ENCODE data around the gene SLC10A4.

Gene SLC10A4

GRCh38 chr4:48470137-48470536 is 13.0 kb upstream of the SLC10A4 start:
- Mint-ChIP-seq H3K36me3 (no peaks in the 10 kb centered on the region), H3K4me1 (no peaks in the 10 kb centered on the region), H3K9me3 (no peaks in the 10 kb centered on the region), H3K27me3 (peaks cover 8% of the 10 kb centered on the region), H3K27ac (no peak overlapping the region), H3K4me3 (no peak overlapping the region)
- CTCF ChIA-PET: no interaction called here
- DNase-seq: no peak

GRCh38 chr4:48470570-48470969 is 12.6 kb upstream of the SLC10A4 start:
- no peaks in the 10 kb centered on the region for H3K4me1 Mint-ChIP-seq
- H3K27me3 Mint-ChIP-seq: peaks cover 8% of the 10 kb centered on the region
- CTCF ChIA-PET: no interaction called here
- no peak for DNase-seq
- no peaks in the 10 kb centered on the region for H3K9me3 Mint-ChIP-seq
- no peaks in the 10 kb centered on the region for H3K36me3 Mint-ChIP-seq
- H3K27ac Mint-ChIP-seq: no peak overlapping the region
- no peak overlapping the region for H3K4me3 Mint-ChIP-seq

GRCh38 chr4:48472794-48473193 is 10.3 kb upstream of the SLC10A4 start:
- no peaks in the 10 kb centered on the region for H3K9me3 Mint-ChIP-seq
- no peak overlapping the region for H3K27ac Mint-ChIP-seq
- no peak for DNase-seq
- H3K27me3 Mint-ChIP-seq: peaks cover 15% of the 10 kb centered on the region
- no peak overlapping the region for H3K4me3 Mint-ChIP-seq
- no peaks in the 10 kb centered on the region for H3K4me1 Mint-ChIP-seq
- H3K36me3 Mint-ChIP-seq: no peaks in the 10 kb centered on the region
- CTCF ChIA-PET: no interaction called here

GRCh38 chr4:48475770-48476169 is 7.4 kb upstream of the SLC10A4 start:
- no peak for DNase-seq
- H3K27me3 Mint-ChIP-seq: peaks cover 22% of the 10 kb centered on the region
- CTCF ChIA-PET: interaction anchor here (0.7 to 1.1 kb wide), 3 partner anchors 9 to 149 kb away, joined by 3 read pairs; no protein-coding TSS in a partner anchor
- H3K36me3 Mint-ChIP-seq: no peaks in the 10 kb centered on the region
- no peaks in the 10 kb centered on the region for H3K9me3 Mint-ChIP-seq
- no peak overlapping the region for H3K27ac Mint-ChIP-seq
- H3K4me3 Mint-ChIP-seq: no peak overlapping the region
- no peaks in the 10 kb centered on the region for H3K4me1 Mint-ChIP-seq

GRCh38 chr4:48478273-48478672 is 4.9 kb upstream of the SLC10A4 start:
- DNase-seq: no peak
- no peaks in the 10 kb centered on the region for H3K36me3 Mint-ChIP-seq
- H3K27ac Mint-ChIP-seq: no peak overlapping the region
- CTCF ChIA-PET: no interaction called here
- no peak overlapping the region for H3K4me3 Mint-ChIP-seq
- H3K27me3 Mint-ChIP-seq: peaks cover 43% of the 10 kb centered on the region
- no peaks in the 10 kb centered on the region for H3K9me3 Mint-ChIP-seq
- H3K4me1 Mint-ChIP-seq: peaks cover 8% of the 10 kb centered on the region

- Mint-ChIP-seq H3K4me3 (no peak overlapping the region), H3K4me1 (peaks cover 21% of the 10 kb centered on the region), H3K27me3 (peaks cover 58% of the 10 kb centered on the region), H3K36me3 (no peaks in the 10 kb centered on the region), H3K27ac (no peak overlapping the region), H3K9me3 (no peaks in the 10 kb centered on the region)
- CTCF ChIA-PET: no interaction called here
- no peak for DNase-seq
Measured at GRCh38 chr4:48481581-48481980, 1.6 kb upstream of the SLC10A4 start.

GRCh38 chr4:48483777-48484493 is 792 bp downstream of the SLC10A4 start:
- H3K4me1 Mint-ChIP-seq: peaks cover 21% of the 10 kb centered on the region
- peak; percentile 38 for DNase-seq
- H3K9me3 Mint-ChIP-seq: no peaks in the 10 kb centered on the region
- no peaks in the 10 kb centered on the region for H3K36me3 Mint-ChIP-seq
- H3K27me3 Mint-ChIP-seq: peaks cover 74% of the 10 kb centered on the region
- no peak overlapping the region for H3K27ac Mint-ChIP-seq
- H3K4me3 Mint-ChIP-seq: peak overlapping the region; percentile 11
- CTCF ChIA-PET: no interaction called here

GRCh38 chr4:48484494-48485168 is 1.5 kb downstream of the SLC10A4 start:
- peak overlapping the region; percentile 11 for H3K4me3 Mint-ChIP-seq
- H3K27ac Mint-ChIP-seq: no peak overlapping the region
- H3K9me3 Mint-ChIP-seq: no peaks in the 10 kb centered on the region
- no peak for DNase-seq
- H3K36me3 Mint-ChIP-seq: no peaks in the 10 kb centered on the region
- CTCF ChIA-PET: interaction anchor here (1.0 kb wide), 1 partner anchor 39 kb away, joined by 3 read pairs; no protein-coding TSS in a partner anchor
- H3K4me1 Mint-ChIP-seq: peaks cover 21% of the 10 kb centered on the region
- peaks cover 77% of the 10 kb centered on the region for H3K27me3 Mint-ChIP-seq

- no peaks in the 10 kb centered on the region for H3K36me3 Mint-ChIP-seq
- H3K4me1 Mint-ChIP-seq: peaks cover 8% of the 10 kb centered on the region
- no peaks in the 10 kb centered on the region for H3K9me3 Mint-ChIP-seq
- H3K4me3 Mint-ChIP-seq: peak overlapping the region; percentile 54
- CTCF ChIA-PET: no interaction called here
- no peak for DNase-seq
- peaks cover 60% of the 10 kb centered on the region for H3K27me3 Mint-ChIP-seq
- no peak overlapping the region for H3K27ac Mint-ChIP-seq
Measured at GRCh38 chr4:48489683-48490011, 6.5 kb downstream of the SLC10A4 start.

- no peaks in the 10 kb centered on the region for H3K9me3 Mint-ChIP-seq
- DNase-seq: no peak
- H3K27ac Mint-ChIP-seq: no peak within 1 kb of the TSS
- H3K4me1 Mint-ChIP-seq: peaks cover 4% of the 10 kb centered on the region
- no peaks in the 10 kb centered on the region for H3K36me3 Mint-ChIP-seq
- H3K4me3 Mint-ChIP-seq: peak within 1 kb of the TSS; percentile 54
- CTCF ChIA-PET: no interaction called here
- peaks cover 55% of the 10 kb centered on the region for H3K27me3 Mint-ChIP-seq
Measured at GRCh38 chr4:48490012-48490679, 7.0 kb downstream of the SLC10A4 start, which contains the start of gene ZAR1. TSS of gene ZAR1 (plus strand) at chr4:48490252. CDS start at chr4:48490292, 40 bp downstream.

GRCh38 chr4:48490680-48491513 is 7.8 kb downstream of the SLC10A4 start:
- no peak overlapping the region for H3K4me3 Mint-ChIP-seq
- no peak for DNase-seq
- H3K27me3 Mint-ChIP-seq: peaks cover 54% of the 10 kb centered on the region
- no peak overlapping the region for H3K27ac Mint-ChIP-seq
- H3K4me1 Mint-ChIP-seq: peaks cover 4% of the 10 kb centered on the region
- CTCF ChIA-PET: no interaction called here
- H3K9me3 Mint-ChIP-seq: no peaks in the 10 kb centered on the region
- peaks cover 3% of the 10 kb centered on the region for H3K36me3 Mint-ChIP-seq

GRCh38 chr4:48491514-48492176 is 8.5 kb downstream of the SLC10A4 start:
- no peak for DNase-seq
- Mint-ChIP-seq H3K36me3 (peaks cover 3% of the 10 kb centered on the region), H3K4me1 (peaks cover 4% of the 10 kb centered on the region), H3K9me3 (no peaks in the 10 kb centered on the region), H3K27ac (no peak overlapping the region), H3K27me3 (peaks cover 54% of the 10 kb centered on the region), H3K4me3 (no peak overlapping the region)
- CTCF ChIA-PET: no interaction called here

GRCh38 chr4:48493452-48494100 is 10.4 kb downstream of the SLC10A4 start:
- Mint-ChIP-seq H3K36me3 (peaks cover 4% of the 10 kb centered on the region), H3K27me3 (peaks cover 35% of the 10 kb centered on the region), H3K4me1 (peaks cover 5% of the 10 kb centered on the region), H3K9me3 (no peaks in the 10 kb centered on the region), H3K27ac (no peak overlapping the region), H3K4me3 (no peak overlapping the region)
- CTCF ChIA-PET: no interaction called here
- no peak for DNase-seq
